T-helper 1 cell (primary cell): ENCODE results near the gene KIF6.
"Not testable (repeated sequence)": the region's sequence is repeated elsewhere in the genome, so short reads cannot be mapped to it uniquely, and the experiment has no call there.

Experiments
- DNase-seq, 5 donors: peaks; one replicate each; pipeline ENCODE4 v3.0.0-alpha.2; 2012 to 2020
- total RNA-seq, 4 donors: gene quantifications; one replicate each; lab custom pipeline; 2026; lab: John Stamatoyannopoulos, UW

The KIF6 gene, protein sequence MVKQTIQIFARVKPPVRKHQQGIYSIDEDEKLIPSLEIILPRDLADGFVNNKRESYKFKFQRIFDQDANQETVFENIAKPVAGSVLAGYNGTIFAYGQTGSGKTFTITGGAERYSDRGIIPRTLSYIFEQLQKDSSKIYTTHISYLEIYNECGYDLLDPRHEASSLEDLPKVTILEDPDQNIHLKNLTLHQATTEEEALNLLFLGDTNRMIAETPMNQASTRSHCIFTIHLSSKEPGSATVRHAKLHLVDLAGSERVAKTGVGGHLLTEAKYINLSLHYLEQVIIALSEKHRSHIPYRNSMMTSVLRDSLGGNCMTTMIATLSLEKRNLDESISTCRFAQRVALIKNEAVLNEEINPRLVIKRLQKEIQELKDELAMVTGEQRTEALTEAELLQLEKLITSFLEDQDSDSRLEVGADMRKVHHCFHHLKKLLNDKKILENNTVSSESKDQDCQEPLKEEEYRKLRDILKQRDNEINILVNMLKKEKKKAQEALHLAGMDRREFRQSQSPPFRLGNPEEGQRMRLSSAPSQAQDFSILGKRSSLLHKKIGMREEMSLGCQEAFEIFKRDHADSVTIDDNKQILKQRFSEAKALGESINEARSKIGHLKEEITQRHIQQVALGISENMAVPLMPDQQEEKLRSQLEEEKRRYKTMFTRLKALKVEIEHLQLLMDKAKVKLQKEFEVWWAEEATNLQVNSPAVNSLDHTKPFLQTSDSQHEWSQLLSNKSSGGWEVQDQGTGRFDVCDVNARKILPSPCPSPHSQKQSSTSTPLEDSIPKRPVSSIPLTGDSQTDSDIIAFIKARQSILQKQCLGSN
- 0 reads per million in 4 donors for total RNA-seq

DNA sequence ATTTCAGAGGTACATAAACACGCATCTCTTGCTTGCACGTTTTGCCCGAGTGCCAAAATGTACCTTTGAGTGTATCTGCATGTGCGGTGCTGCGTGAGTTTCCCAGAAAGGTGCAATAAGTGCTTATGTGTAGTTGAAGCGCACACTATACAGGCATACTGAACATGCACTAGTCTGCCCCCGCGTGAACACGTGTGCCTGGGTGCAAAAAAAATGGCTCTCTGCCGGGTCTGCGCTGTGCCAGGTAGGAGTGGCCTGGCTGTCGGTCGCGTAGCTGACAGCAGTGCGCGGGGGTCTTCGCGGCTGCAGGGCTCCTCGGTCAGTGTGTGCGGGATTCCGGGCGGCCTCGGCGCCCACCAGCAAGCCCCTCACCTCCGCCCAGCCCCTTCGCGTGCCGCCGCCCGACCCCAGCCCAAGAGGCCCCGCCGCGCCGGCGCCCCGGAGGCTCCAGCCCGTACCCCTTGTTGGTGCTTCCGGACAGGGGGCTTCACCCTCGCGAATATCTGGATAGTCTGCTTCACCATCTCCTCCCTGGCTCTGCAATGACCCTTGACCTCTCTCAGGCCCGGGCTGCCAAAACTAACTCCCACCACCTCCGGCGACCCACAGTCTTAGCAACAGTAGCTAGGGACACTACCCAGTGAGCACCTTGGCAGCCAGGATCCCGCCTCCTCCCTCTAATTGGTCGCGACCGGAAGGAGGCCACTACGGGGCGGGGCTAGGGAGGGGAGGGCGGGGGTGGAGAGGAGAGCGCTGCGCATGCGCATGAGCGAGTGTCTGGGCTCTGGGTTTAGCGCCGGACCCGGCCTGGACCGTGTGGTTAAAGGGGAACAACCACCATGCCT lies at the start of gene KIF6:
KIF6 (minus strand) TSS at position 622 of the 845 bp plus-strand sequence; CDS start at position 524, 98 bp downstream.
- DNase-seq, result peak; percentile 32 to 82 (median 59)

DNA sequence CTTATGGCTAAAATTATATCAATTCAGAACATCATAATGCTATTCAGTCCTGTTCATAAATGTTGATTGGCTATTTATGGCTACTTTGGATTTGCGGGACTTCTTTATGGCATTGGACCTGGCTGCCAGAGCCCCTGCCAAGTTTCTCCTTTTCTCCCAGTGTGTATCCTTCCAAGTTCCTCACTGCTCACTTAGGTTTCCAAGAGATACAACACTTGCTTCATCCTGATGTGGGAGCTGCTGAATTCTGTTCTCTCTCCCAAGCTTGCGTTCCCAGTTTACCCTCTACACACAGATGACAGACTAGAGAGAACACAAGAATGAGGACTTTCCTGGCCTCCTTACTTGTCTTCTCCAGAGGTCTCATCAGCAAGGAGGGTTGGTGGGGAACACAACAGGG lies 48.6 kb upstream of the KIF6 start:
- DNase-seq, result no peak

DNA sequence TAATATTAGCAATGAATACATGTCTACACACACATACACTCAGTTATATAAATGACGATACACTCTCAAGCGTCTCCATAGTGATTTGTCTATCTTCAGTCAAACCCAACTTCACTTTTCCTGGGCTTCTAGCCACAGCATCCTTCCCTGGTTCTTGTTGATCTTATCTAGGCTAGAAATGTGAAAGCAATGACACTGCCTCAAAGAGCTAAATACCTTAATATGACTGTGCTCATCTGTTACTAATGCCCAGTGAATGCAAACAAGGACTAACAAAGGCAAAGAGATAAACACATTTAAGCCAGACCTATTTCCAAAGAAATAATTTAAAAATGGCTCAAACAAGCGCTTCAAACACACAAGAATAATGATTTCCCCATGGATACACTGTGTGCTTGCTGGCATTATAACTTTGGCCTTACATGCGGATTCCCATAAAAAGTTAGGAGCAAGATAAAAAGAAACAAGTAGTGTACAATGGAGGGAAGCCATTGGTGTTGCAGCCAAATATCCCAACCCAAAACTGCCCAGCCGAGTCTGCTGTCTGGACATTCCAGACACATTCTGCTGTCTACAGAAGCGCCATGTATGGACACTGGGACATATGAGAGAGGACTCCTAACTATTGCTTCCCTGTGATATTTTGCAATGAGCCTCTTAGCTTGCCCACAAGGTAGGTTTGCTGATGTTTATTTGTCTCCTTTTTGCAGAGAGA lies 47.5 kb upstream of the KIF6 start:
- no peak for DNase-seq

DNA sequence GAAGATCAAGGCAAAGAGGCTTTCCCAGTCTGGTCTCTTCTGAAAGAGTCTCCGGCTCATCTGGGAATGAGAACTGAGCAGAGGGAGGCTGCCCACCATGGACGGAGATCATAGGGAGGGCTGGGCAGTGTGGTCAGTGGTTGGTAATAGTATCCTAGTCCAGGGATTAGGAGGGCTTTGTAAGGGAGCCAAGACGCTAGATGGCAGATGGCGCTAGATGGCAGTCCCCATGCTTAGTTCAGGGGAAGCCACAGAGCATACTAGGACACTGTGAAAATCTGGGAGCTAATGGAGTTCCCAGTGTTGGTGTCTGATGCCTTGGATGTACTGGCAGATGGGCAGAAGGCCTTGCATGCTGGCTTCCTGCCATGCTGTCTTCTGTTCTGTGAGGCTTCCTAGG lies 45.2 kb upstream of the KIF6 start:
- no peak for DNase-seq

DNA sequence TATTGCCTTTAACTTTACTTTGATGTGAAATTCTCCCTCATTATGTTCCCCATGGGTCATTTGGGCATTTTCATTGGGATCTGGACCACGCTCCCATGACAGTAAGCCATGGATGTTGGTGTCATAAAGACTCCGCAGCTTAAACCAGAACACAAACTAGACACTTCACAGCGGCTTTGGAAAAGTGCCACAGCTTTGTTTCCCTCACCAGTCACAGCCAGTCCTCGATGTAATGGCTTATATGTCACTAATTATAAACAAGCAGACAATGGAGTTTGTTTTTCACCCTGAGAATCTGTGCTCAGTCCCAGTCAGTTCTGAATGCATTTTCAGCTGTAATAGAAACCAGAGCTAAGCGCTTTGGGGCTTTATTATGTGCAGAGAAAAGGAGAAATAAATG lies 43.8 kb upstream of the KIF6 start:
- no peak for DNase-seq

DNA sequence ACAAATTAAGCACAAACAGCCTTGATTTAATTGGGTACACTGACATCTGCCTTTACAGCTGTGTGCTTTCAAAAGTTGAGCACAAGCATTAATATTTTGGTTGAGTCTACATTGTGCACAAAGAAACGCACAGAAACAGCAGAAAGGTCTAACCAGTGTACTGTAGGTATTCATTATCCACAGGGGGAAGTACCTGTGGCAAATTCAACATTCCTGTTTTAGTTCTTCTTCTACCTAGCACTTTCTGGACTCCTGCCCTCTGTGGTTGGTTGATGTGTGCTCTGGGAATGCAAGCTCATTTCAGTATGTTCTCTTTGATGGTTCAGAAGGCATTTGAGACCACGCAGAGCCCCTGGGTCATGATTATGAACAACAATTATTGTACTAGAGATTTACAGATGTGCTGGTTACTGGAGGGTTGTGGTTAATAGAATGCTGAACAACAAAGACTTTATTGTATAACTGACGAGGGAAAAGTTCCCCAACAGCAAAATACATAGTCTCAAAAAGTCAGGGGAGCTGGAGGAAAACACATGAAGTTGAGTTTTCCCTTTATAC lies 40.4 kb upstream of the KIF6 start:
- DNase-seq, result no peak

DNA sequence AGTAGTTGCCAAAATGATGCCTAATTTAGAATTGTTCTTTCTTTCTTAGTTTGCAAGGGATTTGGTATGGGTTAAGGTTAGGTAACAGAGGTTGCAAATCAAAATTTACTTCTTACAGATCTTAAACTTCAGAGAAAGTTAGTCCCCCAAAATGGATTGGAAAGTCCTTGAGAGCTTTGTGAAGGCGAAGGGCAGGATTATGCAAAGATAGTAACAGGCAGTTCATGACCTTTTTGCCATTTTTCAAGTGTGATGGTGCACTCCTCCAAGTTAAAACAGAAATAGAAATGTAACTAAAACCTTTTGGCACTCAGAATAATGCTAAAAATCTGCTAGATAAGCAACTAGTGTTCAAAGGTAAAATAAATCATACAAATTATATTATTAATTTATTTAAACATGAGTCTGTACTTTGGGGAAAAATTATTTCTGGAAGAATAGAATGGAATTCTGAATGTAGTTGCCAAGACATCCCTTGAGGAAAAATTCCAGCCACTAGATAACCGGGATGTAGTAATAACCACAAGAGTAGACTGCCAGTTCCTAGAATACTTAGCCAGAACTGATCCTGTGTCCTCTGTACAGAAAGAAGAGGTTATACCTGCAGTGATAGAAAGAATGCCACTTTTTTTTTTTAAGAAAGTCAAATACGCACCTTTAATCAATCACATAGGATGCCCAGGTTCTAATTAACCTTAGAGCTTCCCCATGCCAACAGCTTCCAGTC lies 35.2 kb upstream of the KIF6 start:
- DNase-seq, result no peak

DNA sequence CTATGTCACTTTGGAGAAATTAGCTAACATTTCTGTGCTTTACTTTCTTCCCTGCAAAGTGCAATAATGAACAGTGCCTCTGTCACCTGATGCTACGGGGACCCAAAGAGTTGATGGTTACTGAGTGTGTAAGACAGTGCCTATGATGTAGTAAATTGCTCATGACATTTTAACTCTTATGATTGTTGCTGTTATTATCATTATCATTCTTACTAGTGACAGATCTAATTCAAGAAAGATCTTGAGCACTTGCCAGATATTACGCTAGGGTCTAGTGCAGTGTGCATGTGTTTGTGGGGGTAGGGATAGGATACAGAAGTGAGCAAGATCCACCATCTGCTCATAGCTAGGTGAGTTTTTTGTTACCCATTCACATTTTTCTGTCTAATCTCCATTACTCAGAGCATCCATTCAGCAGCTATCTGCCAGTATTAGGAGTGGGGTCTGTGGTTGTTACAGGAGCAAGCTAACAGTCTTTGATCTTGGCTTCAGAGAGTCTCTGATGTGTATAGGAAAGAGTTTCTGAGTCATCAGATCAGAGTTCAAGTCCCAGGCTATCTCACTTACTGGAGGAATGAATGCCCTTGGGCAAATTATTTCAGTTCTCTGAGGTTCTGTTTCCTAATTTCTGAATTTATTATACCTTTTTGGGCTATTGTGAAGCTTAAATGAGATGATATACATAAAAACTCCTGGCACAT lies 33.8 kb upstream of the KIF6 start:
- no peak for DNase-seq

DNA sequence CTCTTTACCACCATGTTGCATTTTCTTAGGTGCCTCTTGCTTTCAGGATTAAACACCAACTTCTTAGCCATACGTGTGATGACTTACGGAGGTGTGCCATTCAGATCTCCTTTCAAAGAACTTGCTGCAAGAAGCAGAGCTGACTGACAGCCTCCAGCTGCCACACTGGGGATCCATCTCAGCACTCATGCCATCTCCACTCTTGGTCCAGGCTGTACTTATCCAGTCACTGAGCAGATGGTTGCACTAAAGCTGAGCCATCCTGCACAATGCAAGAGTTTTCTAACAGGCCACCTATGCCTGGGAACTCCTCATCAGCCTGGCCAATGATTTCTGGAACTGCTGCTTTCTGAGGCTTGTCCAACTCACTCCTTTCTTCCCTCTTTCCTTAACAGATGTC lies 31.4 kb upstream of the KIF6 start:
- DNase-seq, result no peak

DNA sequence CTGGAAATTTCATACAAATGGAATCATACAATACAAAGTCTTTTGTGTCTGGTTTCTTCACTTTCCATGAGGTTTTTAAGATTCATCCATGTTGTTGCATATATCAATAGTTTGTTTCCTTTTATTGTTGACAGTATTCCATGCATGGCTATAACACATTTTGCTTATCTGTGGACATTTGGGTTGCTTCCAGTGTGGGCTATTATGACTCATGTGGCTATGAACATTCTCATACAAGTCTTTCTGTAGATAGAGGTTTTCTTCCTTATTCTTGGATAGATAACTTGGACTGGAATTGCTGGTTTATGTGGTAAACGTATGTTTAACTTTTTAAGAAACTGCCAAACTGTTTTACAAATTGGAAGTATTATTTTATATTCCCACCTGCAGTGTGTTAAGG lies 30.0 kb upstream of the KIF6 start:
- no peak for DNase-seq

DNA sequence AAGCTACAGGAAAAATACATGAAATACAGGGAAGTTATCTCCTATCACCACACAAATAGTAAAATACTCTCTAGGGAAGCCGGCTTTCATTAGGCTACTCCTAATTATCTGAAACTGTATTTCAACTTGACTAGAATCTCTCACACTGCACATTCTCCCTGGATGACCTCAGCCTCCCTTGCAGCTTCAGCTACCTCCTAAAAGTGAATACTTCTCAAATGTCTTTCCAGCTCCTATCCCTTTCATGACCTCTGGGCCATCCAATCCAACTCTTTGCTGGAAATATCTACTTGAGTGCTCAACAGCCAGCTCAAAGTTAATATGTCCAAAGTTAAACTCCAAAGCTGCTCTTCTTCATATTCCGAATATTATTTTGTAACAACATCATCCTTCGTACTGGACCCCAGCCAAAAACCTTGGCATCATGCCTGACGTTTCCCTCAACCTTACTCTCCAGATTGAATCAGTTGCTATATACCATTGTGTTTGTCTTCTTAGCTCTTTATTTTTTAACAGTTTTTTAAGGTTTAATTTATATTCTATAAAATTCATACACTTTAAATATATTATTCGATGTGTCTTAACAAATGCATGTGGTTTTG lies 29.4 kb upstream of the KIF6 start:
- no peak for DNase-seq

DNA sequence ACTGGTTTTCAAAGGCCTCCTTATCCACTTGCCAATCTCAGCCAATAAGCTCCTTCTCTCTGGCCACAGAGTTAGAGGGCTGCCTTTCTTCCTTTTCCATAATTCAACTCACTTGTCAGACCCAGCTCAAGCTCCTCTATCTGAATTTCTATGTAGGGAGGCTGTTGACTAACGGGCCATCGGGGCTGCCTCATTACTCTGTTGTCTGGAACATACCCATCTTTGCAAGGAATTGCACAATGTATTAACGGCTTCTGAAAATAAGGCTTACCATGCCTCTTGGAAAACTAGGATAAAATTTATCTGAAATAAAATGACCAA lies 28.5 kb upstream of the KIF6 start:
- DNase-seq, result no peak

DNA sequence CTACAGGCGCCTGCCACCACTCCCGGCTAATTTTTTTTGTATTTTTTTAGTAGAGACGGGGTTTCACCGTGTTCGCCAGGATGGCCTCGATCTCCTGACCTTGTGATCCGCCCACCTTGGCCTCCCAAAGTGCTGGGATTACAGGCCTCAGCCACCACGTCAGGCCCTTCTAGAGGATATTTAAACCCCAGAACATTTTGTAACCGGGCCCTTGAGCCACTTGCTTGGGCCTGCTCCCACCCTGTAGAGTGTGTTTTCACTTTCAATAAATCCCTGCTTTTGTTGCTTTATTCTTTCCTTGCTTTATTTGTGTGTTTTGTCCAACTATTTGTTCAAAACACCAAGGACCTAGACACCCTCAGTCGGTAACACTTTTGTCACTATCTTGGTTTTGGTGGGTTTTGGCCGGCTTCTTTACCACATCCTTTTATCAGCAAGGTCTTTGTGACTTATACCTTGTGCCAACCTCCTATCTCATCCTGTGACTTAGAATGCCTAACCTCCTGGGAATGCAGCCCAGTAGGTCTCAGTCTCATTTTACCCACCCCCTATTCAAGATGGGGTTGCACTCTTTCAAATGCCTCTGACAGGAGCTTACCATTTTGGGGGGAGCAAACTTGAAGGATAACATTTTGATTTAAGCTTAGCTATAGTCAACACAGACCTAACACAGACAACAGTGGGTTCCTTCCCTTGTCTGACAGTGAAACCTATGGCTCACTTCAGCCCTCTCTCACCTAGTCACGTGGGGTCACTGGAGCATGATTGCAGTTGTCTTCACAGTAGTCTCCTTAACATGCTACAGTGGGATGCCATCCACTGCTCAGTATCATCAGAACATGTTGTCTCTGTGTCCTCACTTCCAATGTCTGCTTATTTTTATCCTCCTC lies 27.9 kb upstream of the KIF6 start:
- no peak for DNase-seq

DNA sequence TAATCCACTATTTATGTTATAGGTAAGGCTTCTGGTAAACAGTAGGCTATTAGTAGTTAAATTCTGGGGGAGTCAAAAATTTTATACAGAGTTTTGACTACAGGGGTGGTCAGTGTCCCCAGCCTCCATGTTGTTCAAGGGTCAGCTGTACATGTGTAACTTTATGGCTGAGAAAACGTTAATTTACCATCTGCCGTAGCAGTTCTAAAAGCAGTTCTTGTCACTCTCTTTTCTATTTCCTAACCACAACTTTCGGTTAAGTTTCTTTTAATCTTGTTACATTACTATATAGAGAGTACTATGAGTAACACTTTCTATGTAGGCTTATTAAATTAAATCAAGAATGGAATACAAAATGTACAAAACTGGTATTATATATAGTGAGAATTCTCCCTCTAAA lies 21.6 kb upstream of the KIF6 start:
- no peak for DNase-seq

DNA sequence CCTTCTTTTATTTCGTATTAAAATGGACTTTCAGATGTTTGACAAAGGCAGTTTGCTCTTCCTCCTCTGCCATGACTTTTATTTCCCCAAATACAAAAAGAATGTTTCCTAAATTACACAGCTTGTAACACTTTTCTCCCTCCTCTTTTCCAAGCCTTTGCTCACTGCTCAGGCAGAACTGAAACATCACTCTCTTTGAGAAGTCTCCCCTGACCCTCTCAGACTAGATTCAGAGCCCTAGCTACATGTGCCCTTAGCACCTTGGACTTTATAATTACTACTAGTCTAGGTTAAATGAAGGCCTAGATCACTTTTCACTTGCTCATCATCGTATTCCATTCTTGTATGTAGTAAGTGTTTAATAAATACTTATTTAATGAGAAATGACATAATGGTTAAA lies 8.5 kb upstream of the KIF6 start:
- DNase-seq, result no peak

DNA sequence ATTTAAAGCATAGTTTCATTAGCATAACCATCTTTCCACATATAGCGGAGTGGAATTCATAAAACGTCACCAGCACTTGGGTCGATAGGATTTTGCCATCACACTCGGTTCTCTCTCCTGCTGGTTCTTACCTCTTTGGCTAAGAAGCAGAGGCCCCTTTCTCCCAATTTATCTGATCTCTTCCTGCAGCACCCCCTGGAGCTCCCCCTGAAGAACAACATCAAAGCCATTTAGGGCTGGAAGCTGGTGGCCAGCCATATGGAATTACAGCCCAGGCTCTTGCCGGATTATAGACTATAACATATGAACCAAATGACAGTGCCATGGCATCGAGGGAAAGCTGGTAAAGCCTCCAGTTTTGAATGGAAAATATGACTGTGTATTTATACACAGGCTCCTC lies 6.4 kb upstream of the KIF6 start:
- no peak for DNase-seq

DNA sequence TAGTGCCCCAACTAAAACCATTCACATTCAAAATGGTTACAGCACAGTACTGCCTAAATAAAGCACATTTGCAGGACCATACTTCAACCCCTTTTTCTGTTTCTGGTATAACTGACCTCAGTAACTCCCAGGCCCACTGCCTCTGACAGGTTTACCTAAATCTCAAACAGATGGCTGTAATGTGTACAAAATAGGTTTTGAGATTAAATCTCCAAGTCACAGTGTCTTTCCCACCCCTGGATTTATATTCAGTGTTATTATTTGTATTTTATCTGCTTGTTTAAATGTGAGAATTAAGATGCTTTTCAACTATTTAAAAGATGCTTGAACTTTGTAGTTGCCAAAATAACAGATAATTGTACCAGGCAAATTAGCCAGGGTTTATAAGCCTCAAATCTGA lies 4.7 kb upstream of the KIF6 start:
- DNase-seq, result no peak

DNA sequence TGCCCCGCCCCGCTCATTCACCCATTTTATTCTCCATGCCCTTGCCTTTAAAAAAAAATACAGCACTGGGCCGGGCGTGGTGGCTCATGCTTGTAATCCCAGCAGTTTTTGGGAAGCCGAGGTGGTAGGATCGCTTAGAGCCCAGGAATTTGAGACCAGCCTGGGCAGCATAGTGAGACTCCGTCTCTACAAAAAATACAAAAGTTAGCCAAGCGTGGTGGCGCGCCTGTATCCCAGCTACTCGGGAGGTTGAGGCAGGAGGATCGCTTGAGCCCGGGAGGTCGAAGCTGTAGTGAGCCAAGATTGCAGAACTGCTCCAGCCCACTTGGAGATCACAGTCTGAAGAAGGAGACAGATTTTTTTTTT lies 407 bp upstream of the KIF6 start:
- no peak for DNase-seq

DNA sequence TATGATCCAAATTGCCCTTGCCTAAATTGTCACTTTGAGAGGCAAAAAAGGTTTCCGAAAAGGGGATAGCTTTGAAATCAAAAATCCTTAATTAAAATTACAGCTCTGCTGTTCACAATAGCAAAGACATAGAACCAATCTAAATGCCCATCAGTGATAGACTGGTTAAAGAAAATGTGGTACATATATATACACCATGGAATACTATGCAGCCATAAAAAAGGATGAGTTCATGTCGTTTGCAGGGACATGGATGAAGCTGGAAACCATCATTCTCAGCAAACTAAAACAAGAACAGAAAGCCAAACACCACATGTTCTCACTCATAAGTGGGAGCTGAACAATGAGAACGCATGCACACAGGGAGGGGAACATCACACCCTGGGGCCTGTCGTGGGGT lies 1.9 kb downstream of the KIF6 start:
- DNase-seq, result not testable (repeated sequence)

DNA sequence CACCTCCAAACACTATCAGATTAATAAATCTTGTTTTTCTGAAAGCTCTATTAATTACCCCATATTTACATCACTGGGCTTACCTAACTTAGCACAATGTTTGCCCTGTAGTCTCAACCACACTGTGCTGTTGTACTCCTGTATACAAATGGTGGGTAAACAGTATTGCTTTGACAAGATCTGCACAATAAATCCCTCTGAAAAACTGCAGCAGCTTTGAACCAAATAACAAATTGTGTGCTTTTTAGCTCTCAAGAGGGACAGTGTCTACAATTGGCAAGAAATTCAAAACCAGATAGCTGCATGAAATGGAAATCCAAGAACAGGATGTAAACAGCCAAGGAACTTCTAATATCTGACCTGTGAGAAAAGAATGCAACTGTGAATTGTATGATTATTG lies 10.4 kb downstream of the KIF6 start:
- DNase-seq, result no peak
